H1 (cell line): ENCODE results near the gene MYRIP. TPM values are rescaled to one million over a fixed set of nuclear protein-coding genes. Genes with fewer than 3 reads are reported as not detected.

Experiments used
- CTCF ChIA-PET: fragments of 300-600 bp; sonication (Branson Sonifier 250); formaldehyde crosslinking; loops from one replicate; lab custom pipeline; 2021; ENCODE audit not compliant: partially characterized antibody; lab: Charles Lee
- POLR2A ChIA-PET: fragments of 300-600 bp; sonication (Branson Sonifier 250); formaldehyde crosslinking; loops from one replicate; lab custom pipeline; 2021; ENCODE audit warnings: inconsistent platforms; ENCODE audit not compliant: partially characterized antibody; lab: Charles Lee
- DNase-seq, 2 experiments: peaks; one replicate each; pipeline versions ENCODE4 v3.0.0 to v3.0.0-alpha.2; 2010 to 2022; ENCODE audit warnings: low spot score in 2 of 2, low read depth in 1 of 2, mixed read lengths in 1 of 2
- FAIRE-seq: peaks from 2 replicates; lab custom pipeline; 2011; peaks lifted over from hg19 to GRCh38; lab: Jason Lieb, UNC
- H2AFZ ChIP-seq: 2 replicates; pipeline ENCODE4 v1.8.1; 2012; ENCODE audit warnings: low read length, inconsistent platforms
- H2AK5ac ChIP-seq: 2 replicates; pipeline ENCODE4 v1.6.1; 2013; ENCODE audit warnings: low read depth, low read length
- H2BK120ac ChIP-seq: replicated peaks from 2 replicates; pipeline ENCODE3; 2013; ENCODE audit warnings: low read depth, low read length, inconsistent platforms
- H2BK12ac ChIP-seq: 2 replicates; pipeline ENCODE4 v1.6.1; 2013; ENCODE audit warnings: low read depth, low read length
- H2BK15ac ChIP-seq: 2 replicates; pipeline ENCODE4 v1.6.1; 2013; ENCODE audit warnings: low read length
- H2BK20ac ChIP-seq: 2 replicates; pipeline ENCODE4 v1.6.1; 2013; ENCODE audit warnings: low read length
- H2BK5ac ChIP-seq: 2 replicates; pipeline ENCODE4 v1.6.1; 2013; ENCODE audit warnings: low read depth, low read length
- H3K14ac ChIP-seq: 2 replicates; pipeline ENCODE4 v1.6.1; 2013; ENCODE audit warnings: inconsistent platforms; ENCODE audit not compliant: insufficient read length
- H3K18ac ChIP-seq: 2 replicates; pipeline ENCODE4 v1.6.1; 2013; ENCODE audit warnings: low read length; ENCODE audit errors: extremely low read depth
- H3K23ac ChIP-seq: 2 replicates; pipeline ENCODE4 v1.6.1; 2013; ENCODE audit warnings: inconsistent platforms; ENCODE audit not compliant: insufficient read length
- H3K23me2 ChIP-seq: 2 replicates; pipeline ENCODE4 v1.6.1; 2013; ENCODE audit warnings: low read depth, low read length
- H3K27ac ChIP-seq: 2 replicates; pipeline ENCODE4 v1.6.1; 2011; ENCODE audit warnings: low read depth, low read length, inconsistent platforms
- H3K27me3 ChIP-seq, 4 experiments: replicated peaks in 1 of 4; 1 replicate in 1 of 4; 2 replicates in 3 of 4; pipeline versions ENCODE4 v1.6.1 to v1.8.1; 2011 to 2013; ENCODE audit warnings: low read length in 3 of 4, mild to moderate bottlenecking in 3 of 4, inconsistent platforms in 2 of 4, mixed read lengths in 2 of 4, moderate library complexity in 1 of 4; ENCODE audit not compliant: control insufficient read depth in 3 of 4, insufficient read depth in 3 of 4; ENCODE audit errors: extremely low read depth in 1 of 4
- H3K36me3 ChIP-seq, 4 experiments: 2 replicates each; pipeline versions ENCODE4 v1.6.1 to v1.8.1; 2011 to 2013; ENCODE audit warnings: mild to moderate bottlenecking in 4 of 4, low read length in 3 of 4, moderate library complexity in 2 of 4, control low read depth in 1 of 4, inconsistent platforms in 1 of 4; ENCODE audit not compliant: insufficient read depth in 4 of 4, control insufficient read depth in 2 of 4
- H3K4ac ChIP-seq: replicated peaks from 2 replicates; pipeline ENCODE3; 2013; ENCODE audit warnings: low read length, low read depth, mixed read lengths, inconsistent platforms; ENCODE audit not compliant: insufficient read length
- H3K4me1 ChIP-seq, 4 experiments: replicated peaks in 1 of 4; 1 replicate in 1 of 4; 2 replicates in 3 of 4; pipeline versions ENCODE4 v1.6.1 to v1.8.1; 2011 to 2013; ENCODE audit warnings: low read length in 3 of 4, inconsistent platforms in 2 of 4, mixed read lengths in 1 of 4; ENCODE audit not compliant: insufficient read depth in 4 of 4, control insufficient read depth in 3 of 4
- H3K4me2 ChIP-seq, 2 experiments: 2 replicates each; pipeline versions ENCODE4 v1.6.1 to v1.8.1; 2011 to 2013; ENCODE audit warnings: low read depth in 2 of 2, low read length in 2 of 2, control low read depth in 1 of 2, inconsistent platforms in 1 of 2, mild to moderate bottlenecking in 1 of 2; ENCODE audit not compliant: insufficient read depth in 1 of 2
- H3K4me3 ChIP-seq, 4 experiments: fragments of 200-600, 300-600 bp in 1 of 4; sonication (generic), shearing (Covaris generic), sonication (Bioruptor Twin) in 1 of 4; 2 replicates each; pipeline versions ENCODE4 v1.5.1 to v1.8.1; 2011 to 2016; ENCODE audit warnings: low read length in 4 of 4, low read depth in 3 of 4, control low read depth in 2 of 4, inconsistent platforms in 2 of 4, mild to moderate bottlenecking in 2 of 4, mixed read lengths in 1 of 4, moderate library complexity in 1 of 4; ENCODE audit not compliant: insufficient read depth in 2 of 4; ENCODE audit errors: extremely low read depth in 1 of 4
- H3K56ac ChIP-seq: replicated peaks from 2 replicates; pipeline ENCODE3; 2013; ENCODE audit warnings: low read depth, mild to moderate bottlenecking, mixed read lengths, low read length, inconsistent platforms; ENCODE audit not compliant: insufficient read length
- H3K79me1 ChIP-seq: 2 replicates; pipeline ENCODE4 v1.6.1; 2013; ENCODE audit warnings: low read depth, low read length, control low read depth
- H3K79me2 ChIP-seq, 2 experiments: 2 replicates each; pipeline versions ENCODE4 v1.6.1 to v1.8.1; 2012 to 2013; ENCODE audit warnings: low read length in 2 of 2, mild to moderate bottlenecking in 2 of 2, inconsistent platforms in 1 of 2; ENCODE audit not compliant: insufficient read depth in 2 of 2, control insufficient read depth in 1 of 2
- H3K9ac ChIP-seq, 4 experiments: replicated peaks in 1 of 4; 1 replicate in 1 of 4; 2 replicates in 3 of 4; pipeline versions ENCODE4 v1.6.1 to v1.8.1; 2011 to 2013; ENCODE audit warnings: low read depth in 3 of 4, low read length in 3 of 4, control low read depth in 2 of 4, mild to moderate bottlenecking in 2 of 4, moderate library complexity in 2 of 4, inconsistent platforms in 1 of 4; ENCODE audit errors: extremely low read depth in 1 of 4
- H3K9me3 ChIP-seq, 2 experiments: 2 replicates each; pipeline versions ENCODE4 v1.6.1 to v1.8.1; 2012 to 2013; ENCODE audit warnings: mild to moderate bottlenecking in 2 of 2, moderate library complexity in 2 of 2, control low read depth in 1 of 2, inconsistent platforms in 1 of 2, low read depth in 1 of 2, low read length in 1 of 2, mixed read lengths in 1 of 2; ENCODE audit not compliant: insufficient read depth in 2 of 2
- H4K20me1 ChIP-seq, 2 experiments: replicated peaks in 1 of 2; 2 replicates each; pipeline versions ENCODE3 to v1.8.1; 2011 to 2013; ENCODE audit warnings: inconsistent platforms in 2 of 2, low read length in 2 of 2, mild to moderate bottlenecking in 1 of 2; ENCODE audit not compliant: insufficient read depth in 2 of 2, control insufficient read depth in 1 of 2
- H4K5ac ChIP-seq: 2 replicates; pipeline ENCODE4 v1.6.1; 2013; ENCODE audit warnings: low read length, low read depth, mixed read lengths, inconsistent platforms; ENCODE audit not compliant: insufficient read length
- H4K8ac ChIP-seq: 2 replicates; pipeline ENCODE4 v1.8.0; 2013; ENCODE audit warnings: mild to moderate bottlenecking, moderate library complexity, low read length, inconsistent platforms; ENCODE audit not compliant: insufficient read depth; ENCODE audit errors: extremely low read depth
- H4K91ac ChIP-seq: replicated peaks from 2 replicates; pipeline ENCODE3; 2013; ENCODE audit warnings: low read length, mixed read lengths, inconsistent platforms; ENCODE audit not compliant: insufficient read length
- ATF2 ChIP-seq: IDR thresholded peaks from 2 replicates; pipeline ENCODE4 v1.6.1; 2012; ENCODE audit warnings: low read length, inconsistent platforms
- ATF3 ChIP-seq: IDR thresholded peaks from 2 replicates; pipeline ENCODE4 v1.6.1; 2011; ENCODE audit warnings: low read depth, mild to moderate bottlenecking, low read length; ENCODE audit not compliant: insufficient read depth
- E2F6 ChIP-seq: IDR thresholded peaks from 2 replicates; pipeline ENCODE4 v1.6.1; 2012; ENCODE audit warnings: inconsistent platforms
- EGR1 ChIP-seq: IDR thresholded peaks from 2 replicates; pipeline ENCODE4 v1.6.1; 2011; ENCODE audit warnings: low read depth, low read length, borderline replicate concordance
- HDAC6 ChIP-seq: IDR thresholded peaks from one replicate; pipeline ENCODE4 v1.7.1; 2012; ENCODE audit warnings: low read depth, mild to moderate bottlenecking, inconsistent platforms, low read length, moderate library complexity
- RAD21 ChIP-seq, 2 experiments: IDR thresholded peaks in 1 of 2; conservative IDR thresholded peaks in 1 of 2; 2 replicates each; pipeline ENCODE4 v1.6.1; 2011; ENCODE audit warnings: low read depth in 2 of 2, low read length in 2 of 2, improper control_type of control experiment in 1 of 2, inconsistent platforms in 1 of 2, mild to moderate bottlenecking in 1 of 2, moderate library complexity in 1 of 2
- RFX5 ChIP-seq: IDR thresholded peaks from 2 replicates; pipeline ENCODE4 v1.6.1; 2011; ENCODE audit warnings: low read depth, low read length, improper control_type of control experiment, borderline replicate concordance
- TAF1 ChIP-seq: IDR thresholded peaks from 2 replicates; pipeline ENCODE4 v1.6.1; 2011; ENCODE audit warnings: mild to moderate bottlenecking, low read depth, low read length
- TBP ChIP-seq: IDR thresholded peaks from 2 replicates; pipeline ENCODE4 v1.6.1; 2011; ENCODE audit warnings: low read depth, low read length, improper control_type of control experiment
- polyA plus RNA-seq, 7 experiments: library from polyadenylated mRNA; depleted of rRNA in 3 of 7; stranded (reverse) in 5 of 7; unstranded in 2 of 7; fragments of >200 nt in 5 of 7; fragments of 200-250 nt in 2 of 7; gene quantifications; 1 replicate in 5 of 7; 2 replicates in 1 of 7; 4 replicates in 1 of 7; pipeline versions ENCODE4 v1.2.1 to v1.2.3, GENCODE V29; 2011 to 2013; ENCODE audit warnings: missing spikeins in 2 of 7, mixed read lengths in 2 of 7
- total RNA-seq: library from RNA; stranded (reverse); fragmentation: NEBNext Ultra II Directional; extraction: Animal tissue kit (Norgen Biotek cat#: 25700); gene quantifications from 2 replicates; pipeline ENCODE4 v1.2.1, GENCODE V29; 2021

The MYRIP gene
- total and polyA plus RNA-seq, 2 of the 8 experiments (the other 6 are each of a cell fraction or from before 2014, with no cell fraction given): 0.54 to 4.3 TPM

- Histone ChIP-seq H4K8ac (no peak overlapping the region), H3K23ac (no peak overlapping the region), H2BK20ac (no peak overlapping the region), H2BK12ac (no peak overlapping the region), H2AFZ (no peak overlapping the region), H3K9ac (no peak overlapping the region), H3K27ac (no peak overlapping the region), H4K5ac (no peak overlapping the region), H3K4ac (no peak overlapping the region), H3K56ac (no peak overlapping the region), H3K14ac (no peak overlapping the region), H3K4me2 (no peak overlapping the region), H3K23me2 (no peaks in the 10 kb centered on the region), H3K79me1 (no peaks in the 10 kb centered on the region), H3K4me3 (no peak overlapping the region), H2BK120ac (no peak overlapping the region), H2BK15ac (no peak overlapping the region), H4K20me1 (no peaks in the 10 kb centered on the region), H3K9me3 (peaks cover 19% of the 10 kb centered on the region in 2 experiments), H3K79me2 (no peaks in the 10 kb centered on the region), H2BK5ac (no peak overlapping the region), H4K91ac (no peak overlapping the region), H3K27me3 (no peaks in the 10 kb centered on the region), H3K4me1 (no peaks in the 10 kb centered on the region), H3K36me3 (no peaks in the 10 kb centered on the region), H3K18ac (no peak overlapping the region), H2AK5ac (no peak overlapping the region)
- no peak for FAIRE-seq
- ChIA-PET CTCF (interaction anchor here (3.3 kb wide), 1 partner anchor 49 kb away, joined by 19 read pairs; no protein-coding TSS in a partner anchor), POLR2A (no interaction called here)
- no peak for TF ChIP-seq TBP
- TF ChIP-seq E2F6: no peak
- TF ChIP-seq TAF1: no peak
- TF ChIP-seq HDAC6: no peak
- TF ChIP-seq ATF2: no peak
- no peak for TF ChIP-seq RAD21 (IDR thresholded peaks at IDR 0.05 in 1 of 2, conservative IDR thresholded peaks at IDR 0.05 in 1 of 2; ENCODE audit: low read depth in 2 of 2, low read length in 2 of 2)
- no peak for TF ChIP-seq EGR1
- no peak for TF ChIP-seq ATF3
- TF ChIP-seq RFX5: no peak
- no peak for DNase-seq
Measured at GRCh38 chr3:40130721-40131120, 321.3 kb downstream of the MYRIP start.
